ENCODE measurements around the gene FES.

FES gene

DNA sequence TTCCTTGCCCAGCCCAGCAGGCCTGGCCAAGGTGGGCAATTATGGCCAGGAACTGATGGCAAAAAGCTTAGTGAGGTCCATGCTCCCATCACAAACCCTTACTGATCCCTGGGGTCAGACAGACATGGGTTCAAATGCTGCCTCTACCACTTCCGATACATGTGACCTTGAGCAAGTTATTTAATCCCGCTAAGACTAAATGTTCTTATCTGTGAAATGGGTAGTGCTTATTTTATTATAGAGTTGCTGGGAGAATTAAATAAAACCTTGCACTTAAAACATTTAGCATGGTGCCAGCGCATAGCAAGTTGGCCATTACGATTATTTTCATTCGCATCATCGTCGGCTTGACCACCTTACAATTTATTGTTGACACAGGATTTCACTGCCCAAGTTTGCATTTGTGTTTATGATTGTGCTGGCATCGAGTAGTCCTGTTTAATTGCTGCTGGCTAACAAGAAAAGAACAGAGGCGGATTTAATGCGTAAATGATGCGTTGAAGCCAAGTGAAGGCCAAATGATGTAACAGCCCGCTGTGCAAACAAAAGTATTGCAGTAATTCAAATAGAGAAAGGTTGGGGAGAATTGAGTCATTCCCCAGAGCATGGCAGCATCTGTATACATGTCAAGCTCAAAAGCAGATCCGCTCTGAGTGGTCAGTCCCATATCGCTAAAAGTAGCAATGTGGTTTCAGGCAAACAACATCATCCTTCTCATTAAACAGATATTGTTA lies 23.2 kb upstream of the FES start:
- TF ChIP-seq, protein P1, sequence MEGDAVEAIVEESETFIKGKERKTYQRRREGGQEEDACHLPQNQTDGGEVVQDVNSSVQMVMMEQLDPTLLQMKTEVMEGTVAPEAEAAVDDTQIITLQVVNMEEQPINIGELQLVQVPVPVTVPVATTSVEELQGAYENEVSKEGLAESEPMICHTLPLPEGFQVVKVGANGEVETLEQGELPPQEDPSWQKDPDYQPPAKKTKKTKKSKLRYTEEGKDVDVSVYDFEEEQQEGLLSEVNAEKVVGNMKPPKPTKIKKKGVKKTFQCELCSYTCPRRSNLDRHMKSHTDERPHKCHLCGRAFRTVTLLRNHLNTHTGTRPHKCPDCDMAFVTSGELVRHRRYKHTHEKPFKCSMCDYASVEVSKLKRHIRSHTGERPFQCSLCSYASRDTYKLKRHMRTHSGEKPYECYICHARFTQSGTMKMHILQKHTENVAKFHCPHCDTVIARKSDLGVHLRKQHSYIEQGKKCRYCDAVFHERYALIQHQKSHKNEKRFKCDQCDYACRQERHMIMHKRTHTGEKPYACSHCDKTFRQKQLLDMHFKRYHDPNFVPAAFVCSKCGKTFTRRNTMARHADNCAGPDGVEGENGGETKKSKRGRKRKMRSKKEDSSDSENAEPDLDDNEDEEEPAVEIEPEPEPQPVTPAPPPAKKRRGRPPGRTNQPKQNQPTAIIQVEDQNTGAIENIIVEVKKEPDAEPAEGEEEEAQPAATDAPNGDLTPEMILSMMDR (IDR thresholded peaks at IDR 0.05; ENCODE audit: low read length, missing control alignments) = no peak
- DNase-seq (ENCODE audit: low read depth) = no peak
- H3K4me3 ChIP-seq (replicated peaks; ENCODE audit: low read depth, low read length) = no peak overlapping the region

DNA sequence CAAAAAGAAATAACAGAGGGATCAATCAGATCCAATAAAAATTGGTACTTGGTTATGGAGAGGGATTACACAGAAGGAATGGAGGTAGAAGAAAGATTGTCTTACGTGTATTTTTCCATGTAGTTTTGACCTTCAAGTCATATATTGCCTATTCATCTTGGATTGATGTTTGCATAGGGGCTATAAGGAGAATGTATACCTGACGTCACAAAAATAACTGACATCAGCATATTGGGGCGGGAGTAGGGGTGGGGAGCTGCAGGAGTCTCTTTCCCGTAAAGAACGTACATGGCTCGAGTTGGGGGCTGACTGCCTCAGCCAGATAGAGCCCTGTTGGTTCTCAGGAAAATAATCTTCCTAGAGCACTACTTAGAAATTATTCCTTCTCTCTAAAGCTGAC lies 21.8 kb upstream of the FES start:
- DNase-seq (ENCODE audit: low read depth) = no peak
- TF ChIP-seq, protein P1 (IDR thresholded peaks at IDR 0.05; ENCODE audit: low read length, missing control alignments) = no peak
- no peak overlapping the region for H3K4me3 ChIP-seq (replicated peaks; ENCODE audit: low read depth, low read length)

DNA sequence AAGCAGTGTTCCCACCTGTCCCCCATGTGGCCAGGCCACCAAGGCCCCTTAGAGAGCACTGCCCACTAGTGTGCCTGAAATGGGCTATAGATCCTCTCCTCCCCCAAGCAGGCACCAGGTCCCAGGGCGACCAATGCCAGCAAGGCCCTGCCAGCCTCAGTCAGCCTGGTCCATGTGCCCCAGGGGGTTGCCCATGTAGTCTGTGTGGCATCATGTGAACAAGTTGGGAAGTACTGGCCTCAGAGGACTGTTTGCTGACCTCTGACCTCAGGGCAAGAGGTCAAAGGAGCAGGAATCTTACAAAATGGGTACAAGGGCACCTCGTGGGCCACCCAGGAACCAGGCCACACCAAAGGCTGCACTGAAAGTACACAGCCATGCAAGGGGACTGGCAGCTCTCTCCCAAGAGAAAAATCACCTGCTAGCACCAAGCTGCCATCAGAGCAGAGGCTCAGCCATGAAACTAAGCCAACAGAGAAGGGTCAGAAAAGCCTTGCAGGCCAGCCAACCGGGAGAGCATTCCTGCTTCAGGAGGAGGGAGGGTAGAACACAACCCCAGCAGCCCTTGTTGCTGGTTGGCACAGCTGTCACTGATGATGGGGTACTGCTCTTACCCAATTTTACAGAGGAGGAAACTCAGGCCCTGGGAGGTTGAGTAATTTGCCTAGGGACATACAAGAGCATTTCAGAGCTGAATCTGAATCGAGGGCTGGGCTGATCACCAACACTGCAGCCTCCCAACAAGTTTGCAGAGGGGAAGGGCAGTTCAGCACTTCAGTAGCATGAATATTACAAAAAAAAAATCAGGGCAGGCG lies 21.1 kb upstream of the FES start:
- no peak overlapping the region for H3K4me3 ChIP-seq (replicated peaks; ENCODE audit: low read depth, low read length)
- no peak for DNase-seq (ENCODE audit: low read depth)
- TF ChIP-seq, protein P1 (IDR thresholded peaks at IDR 0.05; ENCODE audit: low read length, missing control alignments) = no peak

DNA sequence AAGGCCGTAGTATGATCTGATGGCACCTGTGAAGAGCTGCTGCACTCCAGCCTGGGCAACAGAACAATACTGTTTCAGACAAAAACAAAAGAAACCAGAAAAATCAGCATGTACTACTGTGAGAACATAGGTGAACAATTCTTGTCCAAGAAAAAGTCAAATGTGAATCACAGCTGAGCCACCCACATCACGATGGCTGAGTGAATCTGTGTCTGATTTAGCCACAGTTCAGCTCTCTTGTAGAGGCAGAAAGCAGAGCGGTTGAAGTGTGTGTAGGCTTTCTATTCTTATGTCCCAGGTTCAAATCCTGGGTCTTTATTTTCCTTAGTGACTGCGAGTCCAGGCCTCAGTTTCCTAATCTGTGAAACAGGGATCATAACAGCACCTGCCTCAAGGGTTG lies 20.3 kb upstream of the FES start:
- TF ChIP-seq, protein P1 (IDR thresholded peaks at IDR 0.05; ENCODE audit: low read length, missing control alignments) = no peak
- no peak overlapping the region for H3K4me3 ChIP-seq (replicated peaks; ENCODE audit: low read depth, low read length)
- DNase-seq (ENCODE audit: low read depth) = no peak

DNA sequence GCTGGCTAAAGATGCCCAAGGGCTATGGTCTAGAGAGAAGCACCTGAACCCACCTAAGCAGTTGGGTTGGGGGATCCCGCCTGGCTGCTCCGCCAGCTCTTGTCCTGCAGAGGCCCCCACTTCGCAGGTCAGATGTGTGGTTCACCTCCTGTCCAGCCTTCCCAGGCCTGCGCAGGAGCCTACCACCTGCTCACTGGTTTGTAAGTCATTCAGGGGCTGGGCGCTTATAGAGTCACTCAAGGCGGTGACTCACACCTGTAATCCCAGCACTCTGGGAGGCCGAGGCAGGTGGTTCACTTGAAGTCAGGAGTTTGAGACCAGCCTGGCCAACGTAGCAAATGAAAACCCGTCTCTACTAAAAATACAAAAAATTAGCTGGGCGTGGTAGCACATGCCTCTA lies 19.8 kb upstream of the FES start:
- DNase-seq (ENCODE audit: low read depth) = no peak
- TF ChIP-seq, protein P1 (IDR thresholded peaks at IDR 0.05; ENCODE audit: low read length, missing control alignments) = no peak
- H3K4me3 ChIP-seq (replicated peaks; ENCODE audit: low read depth, low read length) = no peak overlapping the region

DNA sequence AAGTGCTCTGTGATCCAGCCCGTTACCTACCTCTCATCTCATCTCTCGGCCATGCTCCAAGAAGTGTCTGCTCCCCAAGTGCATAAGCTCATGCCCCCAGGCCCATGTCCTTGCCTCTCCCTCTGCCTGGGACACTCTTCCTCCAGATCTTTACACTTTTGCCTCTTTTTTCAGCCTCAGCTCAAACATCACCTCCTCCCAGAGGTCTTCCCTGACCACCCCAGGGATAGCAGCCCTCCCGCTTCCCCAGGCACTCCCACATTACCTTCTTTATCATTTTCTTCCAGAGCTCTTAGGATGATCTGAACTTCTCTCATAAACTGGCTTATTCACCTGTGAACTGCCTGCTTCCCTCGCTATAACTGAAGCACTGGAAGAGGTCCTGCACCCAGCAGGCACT lies 18.6 kb upstream of the FES start:
- TF ChIP-seq, protein P1 (IDR thresholded peaks at IDR 0.05; ENCODE audit: low read length, missing control alignments) = no peak

More for the DNA sequence above, 18.6 kb upstream of the FES start:
- H3K4me3 ChIP-seq (replicated peaks; ENCODE audit: low read depth, low read length) = no peak overlapping the region
- DNase-seq (ENCODE audit: low read depth) = no peak

All from fibroblast of pulmonary artery (primary cell).